Measurements from ENCODE around the gene MED26.
"Not testable (repeated sequence)": the region's sequence is repeated elsewhere in the genome, so short reads cannot be mapped to it uniquely, and the experiment has no call there.

The MED26 gene

GRCh38 chr19:16660763-16661479 is 32.9 kb upstream of the MED26 start, which contains the start of gene TMEM38A:
Gene TMEM38A, plus strand, starts transcription at chr19:16661139. Its CDS starts 79 bp downstream, at chr19:16661218.
- Histone ChIP-seq H3K27ac (ENCODE audit: low read depth, low read length) (peak within 1 kb of the TSS; percentile 91), H3K9ac (ENCODE audit: low read depth, low read length) (peak within 1 kb of the TSS; percentile 82), H3K4me1 (ENCODE audit: control insufficient read depth, insufficient read depth, low read length) (0 out of 2 replicates have a peak, but pooled peaks cover 8% of the 10 kb centered on the region)

GRCh38 chr19:16659832-16660708 is 32.1 kb upstream of the MED26 start, which contains the start of gene SMIM7:
Gene SMIM7, minus strand, starts transcription at chr19:16660144. Its CDS starts 34 bp downstream, at chr19:16660110.
- Histone ChIP-seq H3K4me3 (ENCODE audit: low read depth, low read length) (peak within 1 kb of the TSS; percentile 83), H3K27me3 (ENCODE audit: control insufficient read depth, insufficient read depth, low read length) (no peaks in the 10 kb centered on the region), H3K9me3 (ENCODE audit: control insufficient read depth, insufficient read depth, low read length) (no peaks in the 10 kb centered on the region), H3K27ac (ENCODE audit: low read depth, low read length) (peak within 1 kb of the TSS; percentile 91), H3K4me1 (ENCODE audit: control insufficient read depth, insufficient read depth, low read length) (0 out of 2 replicates have a peak, but pooled peaks cover 8% of the 10 kb centered on the region), H3K36me3 (ENCODE audit: control insufficient read depth, insufficient read depth, low read length) (peaks cover 35% of the 10 kb centered on the region), H3K9ac (ENCODE audit: low read depth, low read length) (peak within 1 kb of the TSS; percentile 82)

More at GRCh38 chr19:16660763-16661479, 32.9 kb upstream of the MED26 start, which contains the start of gene TMEM38A:
- H3K27me3 ChIP-seq (ENCODE audit: control insufficient read depth, insufficient read depth, low read length) = no peaks in the 10 kb centered on the region
- no peaks in the 10 kb centered on the region for H3K9me3 ChIP-seq (ENCODE audit: control insufficient read depth, insufficient read depth, low read length)
- H3K36me3 ChIP-seq (ENCODE audit: control insufficient read depth, insufficient read depth, low read length) = peaks cover 29% of the 10 kb centered on the region
- peak within 1 kb of the TSS; percentile 83 for H3K4me3 ChIP-seq (ENCODE audit: low read depth, low read length)

GRCh38 chr19:16659464-16659831 is 31.4 kb upstream of the MED26 start:
- H3K9ac ChIP-seq (ENCODE audit: low read depth, low read length) = peak overlapping the region; percentile 42; the same call in 1 of the 2 replicates
- H3K27ac ChIP-seq (ENCODE audit: low read depth, low read length) = peak overlapping the region; percentile 91
- H3K36me3 ChIP-seq (ENCODE audit: control insufficient read depth, insufficient read depth, low read length) = peaks cover 42% of the 10 kb centered on the region
- H3K4me3 ChIP-seq (ENCODE audit: low read depth, low read length) = peak overlapping the region; percentile 83
- H3K9me3 ChIP-seq (ENCODE audit: control insufficient read depth, insufficient read depth, low read length) = no peaks in the 10 kb centered on the region
- 0 out of 2 replicates have a peak, but pooled peaks cover 8% of the 10 kb centered on the region for H3K4me1 ChIP-seq (ENCODE audit: control insufficient read depth, insufficient read depth, low read length)
- H3K27me3 ChIP-seq (ENCODE audit: control insufficient read depth, insufficient read depth, low read length) = no peaks in the 10 kb centered on the region

GRCh38 chr19:16657384-16657783 is 29.4 kb upstream of the MED26 start:
- H3K9ac ChIP-seq (ENCODE audit: low read depth, low read length) = no peak overlapping the region
- no peak overlapping the region for H3K27ac ChIP-seq (ENCODE audit: low read depth, low read length)
- H3K9me3 ChIP-seq (ENCODE audit: control insufficient read depth, insufficient read depth, low read length) = no peaks in the 10 kb centered on the region
- H3K4me3 ChIP-seq (ENCODE audit: low read depth, low read length) = no peak overlapping the region
- no peaks in the 10 kb centered on the region for H3K27me3 ChIP-seq (ENCODE audit: control insufficient read depth, insufficient read depth, low read length)
- H3K36me3 ChIP-seq (ENCODE audit: control insufficient read depth, insufficient read depth, low read length) = peaks cover 60% of the 10 kb centered on the region
- 0 out of 2 replicates have a peak, but pooled peaks cover 8% of the 10 kb centered on the region for H3K4me1 ChIP-seq (ENCODE audit: control insufficient read depth, insufficient read depth, low read length)

GRCh38 chr19:16655727-16656126 is 27.7 kb upstream of the MED26 start:
- H3K9ac ChIP-seq (ENCODE audit: low read depth, low read length) = no peak overlapping the region
- H3K27ac ChIP-seq (ENCODE audit: low read depth, low read length) = no peak overlapping the region
- H3K9me3 ChIP-seq (ENCODE audit: control insufficient read depth, insufficient read depth, low read length) = no peaks in the 10 kb centered on the region
- H3K4me1 ChIP-seq (ENCODE audit: control insufficient read depth, insufficient read depth, low read length) = 0 out of 2 replicates have a peak, but pooled peaks cover 4% of the 10 kb centered on the region
- H3K27me3 ChIP-seq (ENCODE audit: control insufficient read depth, insufficient read depth, low read length) = no peaks in the 10 kb centered on the region
- peaks cover 77% of the 10 kb centered on the region for H3K36me3 ChIP-seq (ENCODE audit: control insufficient read depth, insufficient read depth, low read length)
- H3K4me3 ChIP-seq (ENCODE audit: low read depth, low read length) = no peak overlapping the region

- no peak overlapping the region for H3K27ac ChIP-seq (ENCODE audit: low read depth, low read length)
- H3K4me3 ChIP-seq (ENCODE audit: low read depth, low read length) = no peak overlapping the region
- H3K36me3 ChIP-seq (ENCODE audit: control insufficient read depth, insufficient read depth, low read length) = peaks cover 86% of the 10 kb centered on the region
Observed at GRCh38 chr19:16654627-16655026, 26.6 kb upstream of the MED26 start.

GRCh38 chr19:16654140-16654539 is 26.1 kb upstream of the MED26 start:
- Histone ChIP-seq H3K4me1 (ENCODE audit: control insufficient read depth, insufficient read depth, low read length) (no peaks in the 10 kb centered on the region), H3K36me3 (ENCODE audit: control insufficient read depth, insufficient read depth, low read length) (peaks cover 89% of the 10 kb centered on the region), H3K4me3 (ENCODE audit: low read depth, low read length) (no peak overlapping the region), H3K9me3 (ENCODE audit: control insufficient read depth, insufficient read depth, low read length) (no peaks in the 10 kb centered on the region), H3K9ac (ENCODE audit: low read depth, low read length) (no peak overlapping the region), H3K27me3 (ENCODE audit: control insufficient read depth, insufficient read depth, low read length) (no peaks in the 10 kb centered on the region), H3K27ac (ENCODE audit: low read depth, low read length) (no peak overlapping the region)

More at GRCh38 chr19:16654627-16655026, 26.6 kb upstream of the MED26 start:
- Histone ChIP-seq H3K9me3 (ENCODE audit: control insufficient read depth, insufficient read depth, low read length) (no peaks in the 10 kb centered on the region), H3K9ac (ENCODE audit: low read depth, low read length) (no peak overlapping the region), H3K4me1 (ENCODE audit: control insufficient read depth, insufficient read depth, low read length) (no peaks in the 10 kb centered on the region), H3K27me3 (ENCODE audit: control insufficient read depth, insufficient read depth, low read length) (no peaks in the 10 kb centered on the region)

GRCh38 chr19:16652854-16653253 is 24.9 kb upstream of the MED26 start:
- H3K27ac ChIP-seq (ENCODE audit: low read depth, low read length) = no peak overlapping the region
- no peak overlapping the region for H3K9ac ChIP-seq (ENCODE audit: low read depth, low read length)
- H3K27me3 ChIP-seq (ENCODE audit: control insufficient read depth, insufficient read depth, low read length) = no peaks in the 10 kb centered on the region
- H3K9me3 ChIP-seq (ENCODE audit: control insufficient read depth, insufficient read depth, low read length) = no peaks in the 10 kb centered on the region
- H3K4me1 ChIP-seq (ENCODE audit: control insufficient read depth, insufficient read depth, low read length) = no peaks in the 10 kb centered on the region
- peaks cover 84% of the 10 kb centered on the region for H3K36me3 ChIP-seq (ENCODE audit: control insufficient read depth, insufficient read depth, low read length)
- H3K4me3 ChIP-seq (ENCODE audit: low read depth, low read length) = no peak overlapping the region

- not testable (repeated sequence) for H3K9ac ChIP-seq (ENCODE audit: low read depth, low read length); H3K27ac ChIP-seq (ENCODE audit: low read depth, low read length); H3K4me1 ChIP-seq (ENCODE audit: control insufficient read depth, insufficient read depth, low read length); H3K4me3 ChIP-seq (ENCODE audit: low read depth, low read length); H3K27me3 ChIP-seq (ENCODE audit: control insufficient read depth, insufficient read depth, low read length); H3K9me3 ChIP-seq (ENCODE audit: control insufficient read depth, insufficient read depth, low read length)
- H3K36me3 ChIP-seq (ENCODE audit: control insufficient read depth, insufficient read depth, low read length) = peaks cover 84% of the 10 kb centered on the region
Observed at GRCh38 chr19:16651421-16652188, 23.6 kb upstream of the MED26 start.

- no peak overlapping the region for H3K4me3 ChIP-seq (ENCODE audit: low read depth, low read length)
- H3K36me3 ChIP-seq (ENCODE audit: control insufficient read depth, insufficient read depth, low read length) = peaks cover 86% of the 10 kb centered on the region
- H3K9me3 ChIP-seq (ENCODE audit: control insufficient read depth, insufficient read depth, low read length) = no peaks in the 10 kb centered on the region
- no peaks in the 10 kb centered on the region for H3K27me3 ChIP-seq (ENCODE audit: control insufficient read depth, insufficient read depth, low read length)
- H3K9ac ChIP-seq (ENCODE audit: low read depth, low read length) = no peak overlapping the region
- H3K4me1 ChIP-seq (ENCODE audit: control insufficient read depth, insufficient read depth, low read length) = no peaks in the 10 kb centered on the region
- no peak overlapping the region for H3K27ac ChIP-seq (ENCODE audit: low read depth, low read length)
Observed at GRCh38 chr19:16650821-16651220, 22.8 kb upstream of the MED26 start.

All from HUES48 (cell line).